GM23248 (cell line): ENCODE measurements around the gene ETHE1. TPM values are rescaled to one million over a fixed set of nuclear protein-coding genes. Genes with fewer than 3 reads are reported as not detected.
A peak's percentile ranks its signal among the peaks of the same experiment; 100 is the strongest.

Experiments used
- DNase-seq: peaks from one replicate; pipeline ENCODE4 v3.0.0-alpha.2; 2015
- H2AFZ ChIP-seq: fragments of 200-600 bp; sonication (generic); 2 replicates; pipeline ENCODE4 v1.6.1; 2016; ENCODE audit warnings: antibody characterized with exemption
- H3F3A ChIP-seq: fragments of 200-600 bp; sonication (generic); 2 replicates; pipeline ENCODE4 v1.6.1; 2016; ENCODE audit warnings: mild to moderate bottlenecking, antibody characterized with exemption, mixed run types; ENCODE audit not compliant: insufficient read depth
- H3K27ac ChIP-seq: fragments of 200-600 bp; sonication (generic); 2 replicates; pipeline ENCODE4 v1.5.1; 2016; ENCODE audit warnings: mild to moderate bottlenecking
- H3K27me3 ChIP-seq: fragments of 200-600 bp; sonication (generic); replicated peaks from 2 replicates; pipeline ENCODE4 v1.6.1; 2016; ENCODE audit warnings: mild to moderate bottlenecking; ENCODE audit not compliant: insufficient read depth
- H3K36me3 ChIP-seq: fragments of 200-600 bp; sonication (generic); 2 replicates; pipeline ENCODE4 v1.6.1; 2016; ENCODE audit warnings: low read depth, mild to moderate bottlenecking
- H3K4me1 ChIP-seq: fragments of 200-600 bp; sonication (generic); 2 replicates; pipeline ENCODE4 v1.6.1; 2016; ENCODE audit warnings: mild to moderate bottlenecking; ENCODE audit not compliant: insufficient read depth
- H3K4me2 ChIP-seq: fragments of 200-600 bp; sonication (generic); one replicate; pipeline ENCODE4 v1.6.1; 2016; ENCODE audit warnings: mild to moderate bottlenecking; ENCODE audit not compliant: unreplicated experiment
- H3K4me3 ChIP-seq: fragments of 200-600 bp; sonication (generic); 2 replicates; pipeline ENCODE4 v1.5.1; 2016; ENCODE audit warnings: mild to moderate bottlenecking
- H3K79me2 ChIP-seq: fragments of 200-600 bp; sonication (generic); 2 replicates; pipeline ENCODE4 v1.6.1; 2016; ENCODE audit warnings: mild to moderate bottlenecking; ENCODE audit not compliant: insufficient read depth
- H3K9ac ChIP-seq: fragments of 200-600 bp; sonication (generic); 2 replicates; pipeline ENCODE4 v1.6.1; 2016; ENCODE audit warnings: mild to moderate bottlenecking
- H3K9me2 ChIP-seq: fragments of 200-600 bp; sonication (generic); 2 replicates; pipeline ENCODE4 v1.6.1; 2016; ENCODE audit warnings: mixed run types, mild to moderate bottlenecking, moderate library complexity; ENCODE audit not compliant: insufficient read depth
- H3K9me3 ChIP-seq: fragments of 200-600 bp; sonication (generic); one replicate; pipeline ENCODE4 v1.6.1; 2017; ENCODE audit warnings: low read depth
- H4K20me1 ChIP-seq: fragments of 200-600 bp; sonication (generic); 2 replicates; pipeline ENCODE4 v1.6.0; 2016; ENCODE audit not compliant: insufficient read depth
- EZH2 ChIP-seq: fragments of 200-600 bp; sonication (generic); IDR thresholded peaks from 2 replicates; pipeline ENCODE4 v1.6.1; 2018; ENCODE audit warnings: antibody characterized with exemption, mild to moderate bottlenecking; ENCODE audit not compliant: insufficient read depth, poor library complexity, severe bottlenecking
- EZH2phosphoT487 ChIP-seq: fragments of 200-600 bp; sonication (generic); IDR thresholded peaks from 2 replicates; pipeline ENCODE4 v1.6.1; 2018; ENCODE audit warnings: antibody characterized with exemption, moderate library complexity, mild to moderate bottlenecking, low read depth; ENCODE audit not compliant: insufficient read depth
- WGBS, 2 experiments: methylation state at CpG; one replicate each; pipeline ENCODE4 v1.1.6; 2015 to 2017; ENCODE audit warnings: low lambda C conversion rate in 2 of 2, low coverage in 1 of 2; ENCODE audit errors: missing lambda C conversion rate in 2 of 2; 5-methylcytosine and 5-hydroxymethylcytosine counted together
- in situ Hi-C: fragments of 300-500 bp; cut with MboI; formaldehyde crosslinking; loops from 2 replicates; pipeline ENCODE4 v1.15.0; 2020
- polyA plus RNA-seq: library from polyadenylated mRNA; unstranded; fragments of >200 nt; fragmentation: Nextera tagmentation; extraction: Ambion mirVana; gene quantifications from 2 replicates; pipeline ENCODE4 v1.2.1, GENCODE V29; 2016
- total RNA-seq: library from RNA; depleted of rRNA; stranded (reverse); fragments of >200 nt; shearing (Covaris generic); gene quantifications from 2 replicates; pipeline ENCODE4 v1.2.3, GENCODE V29; 2014

Gene ETHE1
- total and polyA plus RNA-seq, 2 experiments from 2014 or later: 70.8 to 100.0 TPM

- 21 to 22% methylated on average over 24 of the region's 24 CpGs for WGBS, 2 experiments
- H3K9me2 ChIP-seq: no peaks in the 10 kb centered on the region
- H3K4me1 ChIP-seq: peaks cover 7% of the 10 kb centered on the region; the same call in 1 of the 2 replicates
- no peaks in the 10 kb centered on the region for H4K20me1 ChIP-seq
- H3K9me3 ChIP-seq: no peaks in the 10 kb centered on the region
- peak within 1 kb of the TSS; percentile 92 for H2AFZ ChIP-seq
- no peak within 1 kb of the TSS for H3K4me2 ChIP-seq
- H3K79me2 ChIP-seq: no peaks in the 10 kb centered on the region
- H3K27me3 ChIP-seq: no peaks in the 10 kb centered on the region
- H3K36me3 ChIP-seq: no peaks in the 10 kb centered on the region
- DNase-seq: peak; percentile 82
- peaks cover 7% of the 10 kb centered on the region for H3F3A ChIP-seq
- no peak for TF ChIP-seq EZH2phosphoT487
- H3K9ac ChIP-seq: no peak within 1 kb of the TSS
- in situ Hi-C loops: no loop called here
- H3K27ac ChIP-seq: no peak within 1 kb of the TSS
- H3K4me3 ChIP-seq: no peak within 1 kb of the TSS
Observed at GRCh38 chr19:43465468-43466120, 61.4 kb downstream of the ETHE1 start, which contains the start of gene LYPD3. TSS of gene LYPD3 (minus strand) at chr19:43465608. CDS start at chr19:43465571, 37 bp downstream.

GRCh38 chr19:43464134-43464775 lies 62.7 kb downstream of the ETHE1 start:
- H3K9me3 ChIP-seq: no peaks in the 10 kb centered on the region
- TF ChIP-seq EZH2 (no peak), EZH2phosphoT487 (no peak)
- in situ Hi-C loops: no loop called here
- 11 to 13% methylated on average over 28 to 33 of the region's 33 CpGs for WGBS, 2 experiments
- H3K4me3 ChIP-seq: peak overlapping the region; percentile 98
- no peaks in the 10 kb centered on the region for H3K9me2 ChIP-seq
- peaks cover 5% of the 10 kb centered on the region for H3F3A ChIP-seq
- no peaks in the 10 kb centered on the region for H3K79me2 ChIP-seq
- no peak overlapping the region for H3K27ac ChIP-seq
- no peaks in the 10 kb centered on the region for H4K20me1 ChIP-seq
- no peak for DNase-seq
- H3K27me3 ChIP-seq: no peaks in the 10 kb centered on the region
- peak overlapping the region; percentile 96 for H3K4me2 ChIP-seq
- H2AFZ ChIP-seq: peak overlapping the region; percentile 92
- no peaks in the 10 kb centered on the region for H3K36me3 ChIP-seq
- H3K4me1 ChIP-seq: peaks cover 7% of the 10 kb centered on the region; the same call in 1 of the 2 replicates
- H3K9ac ChIP-seq: peak overlapping the region; percentile 63

GRCh38 chr19:43463381-43464133 lies 63.4 kb downstream of the ETHE1 start:
- no peaks in the 10 kb centered on the region for H4K20me1 ChIP-seq
- H3K36me3 ChIP-seq: no peaks in the 10 kb centered on the region
- DNase-seq: peak; percentile 90
- peak overlapping the region; percentile 63 for H3K9ac ChIP-seq
- no peaks in the 10 kb centered on the region for H3K9me2 ChIP-seq
- peak overlapping the region; percentile 96 for H3K4me2 ChIP-seq
- H3K27me3 ChIP-seq: no peaks in the 10 kb centered on the region
- H3K4me1 ChIP-seq: peaks cover 7% of the 10 kb centered on the region; the same call in 1 of the 2 replicates
- H3K4me3 ChIP-seq: peak overlapping the region; percentile 98
- no peaks in the 10 kb centered on the region for H3K79me2 ChIP-seq
- no peak for TF ChIP-seq EZH2phosphoT487
- TF ChIP-seq EZH2: no peak
- 1 to 2% methylated on average over 30 to 55 of the region's 57 CpGs for WGBS, 2 experiments
- H2AFZ ChIP-seq: peak overlapping the region; percentile 92
- in situ Hi-C loops: no loop called here
- H3K9me3 ChIP-seq: no peaks in the 10 kb centered on the region
- no peak overlapping the region for H3K27ac ChIP-seq
- H3F3A ChIP-seq: no peaks in the 10 kb centered on the region

- Histone ChIP-seq H3K4me1 (peaks cover 5% of the 10 kb centered on the region; the same call in 1 of the 2 replicates), H3K27ac (no peak overlapping the region), H3K27me3 (no peaks in the 10 kb centered on the region), H3K4me2 (peak overlapping the region; percentile 96), H3K9me3 (no peaks in the 10 kb centered on the region), H3K9me2 (no peaks in the 10 kb centered on the region), H3K79me2 (no peaks in the 10 kb centered on the region), H3K36me3 (no peaks in the 10 kb centered on the region), H4K20me1 (no peaks in the 10 kb centered on the region), H2AFZ (peak overlapping the region; percentile 92), H3K9ac (no peak overlapping the region; the same call in 1 of the 2 replicates), H3K4me3 (peak overlapping the region; percentile 98), H3F3A (no peaks in the 10 kb centered on the region)
- 16 to 19% methylated on average over 26 to 33 of the region's 33 CpGs for WGBS, 2 experiments
- TF ChIP-seq EZH2phosphoT487 (no peak), EZH2 (no peak)
- DNase-seq: no peak
- in situ Hi-C loops: no loop called here
Observed at GRCh38 chr19:43462785-43463380, 64.1 kb downstream of the ETHE1 start.
